ENCODE results near the gene SMYD5.

DNA sequence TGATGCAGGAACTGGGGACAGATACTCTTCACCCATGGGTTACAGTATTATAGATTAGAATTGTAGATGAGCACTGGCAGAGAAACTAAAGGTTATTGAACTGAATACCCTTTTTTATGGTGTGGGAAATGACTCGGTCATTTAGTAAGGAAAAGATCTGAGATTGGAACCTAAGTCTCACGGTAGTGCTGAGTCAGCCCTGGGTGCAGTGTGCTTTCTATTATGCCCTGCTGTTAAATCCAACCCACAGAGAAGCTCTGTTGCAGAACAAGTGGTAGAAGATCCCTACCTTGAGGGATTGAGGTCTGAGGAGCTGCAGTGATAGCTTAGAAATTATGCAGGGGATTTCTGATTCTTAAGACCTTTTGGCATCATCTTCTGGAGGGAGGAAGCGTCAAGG is 32.8 kb downstream of the SMYD5 start:
- no peak for TF ChIP-seq EZH2 (IDR thresholded peaks at IDR 0.05; ENCODE audit: insufficient read depth, low read length)
- TF ChIP-seq, protein P1, sequence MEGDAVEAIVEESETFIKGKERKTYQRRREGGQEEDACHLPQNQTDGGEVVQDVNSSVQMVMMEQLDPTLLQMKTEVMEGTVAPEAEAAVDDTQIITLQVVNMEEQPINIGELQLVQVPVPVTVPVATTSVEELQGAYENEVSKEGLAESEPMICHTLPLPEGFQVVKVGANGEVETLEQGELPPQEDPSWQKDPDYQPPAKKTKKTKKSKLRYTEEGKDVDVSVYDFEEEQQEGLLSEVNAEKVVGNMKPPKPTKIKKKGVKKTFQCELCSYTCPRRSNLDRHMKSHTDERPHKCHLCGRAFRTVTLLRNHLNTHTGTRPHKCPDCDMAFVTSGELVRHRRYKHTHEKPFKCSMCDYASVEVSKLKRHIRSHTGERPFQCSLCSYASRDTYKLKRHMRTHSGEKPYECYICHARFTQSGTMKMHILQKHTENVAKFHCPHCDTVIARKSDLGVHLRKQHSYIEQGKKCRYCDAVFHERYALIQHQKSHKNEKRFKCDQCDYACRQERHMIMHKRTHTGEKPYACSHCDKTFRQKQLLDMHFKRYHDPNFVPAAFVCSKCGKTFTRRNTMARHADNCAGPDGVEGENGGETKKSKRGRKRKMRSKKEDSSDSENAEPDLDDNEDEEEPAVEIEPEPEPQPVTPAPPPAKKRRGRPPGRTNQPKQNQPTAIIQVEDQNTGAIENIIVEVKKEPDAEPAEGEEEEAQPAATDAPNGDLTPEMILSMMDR (IDR thresholded peaks at IDR 0.05; ENCODE audit: insufficient read depth, low read depth, low read length), result no peak

Measured in astrocyte (in vitro differentiated cells and primary cell).